H1 (cell line): ENCODE data around the gene NDC1. TPM values are rescaled to one million over a fixed set of nuclear protein-coding genes. Genes with fewer than 3 reads are reported as not detected.

Source experiments
- CTCF ChIA-PET: fragments of 300-600 bp; sonication (Branson Sonifier 250); formaldehyde crosslinking; loops from one replicate; lab custom pipeline; 2021; ENCODE audit not compliant: partially characterized antibody; lab: Charles Lee
- POLR2A ChIA-PET: fragments of 300-600 bp; sonication (Branson Sonifier 250); formaldehyde crosslinking; loops from one replicate; lab custom pipeline; 2021; ENCODE audit warnings: inconsistent platforms; ENCODE audit not compliant: partially characterized antibody; lab: Charles Lee
- DNase-seq, 2 experiments: peaks; one replicate each; pipeline versions ENCODE4 v3.0.0 to v3.0.0-alpha.2; 2010 to 2022; ENCODE audit warnings: low spot score in 2 of 2, low read depth in 1 of 2, mixed read lengths in 1 of 2
- FAIRE-seq: peaks from 2 replicates; lab custom pipeline; 2011; peaks lifted over from hg19 to GRCh38; lab: Jason Lieb, UNC
- H2AFZ ChIP-seq: 2 replicates; pipeline ENCODE4 v1.8.1; 2012; ENCODE audit warnings: low read length, inconsistent platforms
- H2AK5ac ChIP-seq: 2 replicates; pipeline ENCODE4 v1.6.1; 2013; ENCODE audit warnings: low read depth, low read length
- H2BK120ac ChIP-seq: replicated peaks from 2 replicates; pipeline ENCODE3; 2013; ENCODE audit warnings: low read depth, low read length, inconsistent platforms
- H2BK12ac ChIP-seq: 2 replicates; pipeline ENCODE4 v1.6.1; 2013; ENCODE audit warnings: low read depth, low read length
- H2BK15ac ChIP-seq: 2 replicates; pipeline ENCODE4 v1.6.1; 2013; ENCODE audit warnings: low read length
- H2BK20ac ChIP-seq: 2 replicates; pipeline ENCODE4 v1.6.1; 2013; ENCODE audit warnings: low read length
- H2BK5ac ChIP-seq: 2 replicates; pipeline ENCODE4 v1.6.1; 2013; ENCODE audit warnings: low read depth, low read length
- H3K14ac ChIP-seq: 2 replicates; pipeline ENCODE4 v1.6.1; 2013; ENCODE audit warnings: inconsistent platforms; ENCODE audit not compliant: insufficient read length
- H3K18ac ChIP-seq: 2 replicates; pipeline ENCODE4 v1.6.1; 2013; ENCODE audit warnings: low read length; ENCODE audit errors: extremely low read depth
- H3K23ac ChIP-seq: 2 replicates; pipeline ENCODE4 v1.6.1; 2013; ENCODE audit warnings: inconsistent platforms; ENCODE audit not compliant: insufficient read length
- H3K23me2 ChIP-seq: 2 replicates; pipeline ENCODE4 v1.6.1; 2013; ENCODE audit warnings: low read depth, low read length
- H3K27ac ChIP-seq: 2 replicates; pipeline ENCODE4 v1.6.1; 2011; ENCODE audit warnings: low read depth, low read length, inconsistent platforms
- H3K27me3 ChIP-seq, 4 experiments: replicated peaks in 1 of 4; 1 replicate in 1 of 4; 2 replicates in 3 of 4; pipeline versions ENCODE4 v1.6.1 to v1.8.1; 2011 to 2013; ENCODE audit warnings: low read length in 3 of 4, mild to moderate bottlenecking in 3 of 4, inconsistent platforms in 2 of 4, mixed read lengths in 2 of 4, moderate library complexity in 1 of 4; ENCODE audit not compliant: control insufficient read depth in 3 of 4, insufficient read depth in 3 of 4; ENCODE audit errors: extremely low read depth in 1 of 4
- H3K36me3 ChIP-seq, 4 experiments: 2 replicates each; pipeline versions ENCODE4 v1.6.1 to v1.8.1; 2011 to 2013; ENCODE audit warnings: mild to moderate bottlenecking in 4 of 4, low read length in 3 of 4, moderate library complexity in 2 of 4, control low read depth in 1 of 4, inconsistent platforms in 1 of 4; ENCODE audit not compliant: insufficient read depth in 4 of 4, control insufficient read depth in 2 of 4
- H3K4ac ChIP-seq: replicated peaks from 2 replicates; pipeline ENCODE3; 2013; ENCODE audit warnings: low read length, low read depth, mixed read lengths, inconsistent platforms; ENCODE audit not compliant: insufficient read length
- H3K4me1 ChIP-seq, 4 experiments: replicated peaks in 1 of 4; 1 replicate in 1 of 4; 2 replicates in 3 of 4; pipeline versions ENCODE4 v1.6.1 to v1.8.1; 2011 to 2013; ENCODE audit warnings: low read length in 3 of 4, inconsistent platforms in 2 of 4, mixed read lengths in 1 of 4; ENCODE audit not compliant: insufficient read depth in 4 of 4, control insufficient read depth in 3 of 4
- H3K4me2 ChIP-seq, 2 experiments: 2 replicates each; pipeline versions ENCODE4 v1.6.1 to v1.8.1; 2011 to 2013; ENCODE audit warnings: low read depth in 2 of 2, low read length in 2 of 2, control low read depth in 1 of 2, inconsistent platforms in 1 of 2, mild to moderate bottlenecking in 1 of 2; ENCODE audit not compliant: insufficient read depth in 1 of 2
- H3K4me3 ChIP-seq, 4 experiments: fragments of 200-600, 300-600 bp in 1 of 4; sonication (generic), shearing (Covaris generic), sonication (Bioruptor Twin) in 1 of 4; 2 replicates each; pipeline versions ENCODE4 v1.5.1 to v1.8.1; 2011 to 2016; ENCODE audit warnings: low read length in 4 of 4, low read depth in 3 of 4, control low read depth in 2 of 4, inconsistent platforms in 2 of 4, mild to moderate bottlenecking in 2 of 4, mixed read lengths in 1 of 4, moderate library complexity in 1 of 4; ENCODE audit not compliant: insufficient read depth in 2 of 4; ENCODE audit errors: extremely low read depth in 1 of 4
- H3K56ac ChIP-seq: replicated peaks from 2 replicates; pipeline ENCODE3; 2013; ENCODE audit warnings: low read depth, mild to moderate bottlenecking, mixed read lengths, low read length, inconsistent platforms; ENCODE audit not compliant: insufficient read length
- H3K79me1 ChIP-seq: 2 replicates; pipeline ENCODE4 v1.6.1; 2013; ENCODE audit warnings: low read depth, low read length, control low read depth
- H3K79me2 ChIP-seq, 2 experiments: 2 replicates each; pipeline versions ENCODE4 v1.6.1 to v1.8.1; 2012 to 2013; ENCODE audit warnings: low read length in 2 of 2, mild to moderate bottlenecking in 2 of 2, inconsistent platforms in 1 of 2; ENCODE audit not compliant: insufficient read depth in 2 of 2, control insufficient read depth in 1 of 2
- H3K9ac ChIP-seq, 4 experiments: replicated peaks in 1 of 4; 1 replicate in 1 of 4; 2 replicates in 3 of 4; pipeline versions ENCODE4 v1.6.1 to v1.8.1; 2011 to 2013; ENCODE audit warnings: low read depth in 3 of 4, low read length in 3 of 4, control low read depth in 2 of 4, mild to moderate bottlenecking in 2 of 4, moderate library complexity in 2 of 4, inconsistent platforms in 1 of 4; ENCODE audit errors: extremely low read depth in 1 of 4
- H3K9me3 ChIP-seq, 2 experiments: 2 replicates each; pipeline versions ENCODE4 v1.6.1 to v1.8.1; 2012 to 2013; ENCODE audit warnings: mild to moderate bottlenecking in 2 of 2, moderate library complexity in 2 of 2, control low read depth in 1 of 2, inconsistent platforms in 1 of 2, low read depth in 1 of 2, low read length in 1 of 2, mixed read lengths in 1 of 2; ENCODE audit not compliant: insufficient read depth in 2 of 2
- H4K20me1 ChIP-seq, 2 experiments: replicated peaks in 1 of 2; 2 replicates each; pipeline versions ENCODE3 to v1.8.1; 2011 to 2013; ENCODE audit warnings: inconsistent platforms in 2 of 2, low read length in 2 of 2, mild to moderate bottlenecking in 1 of 2; ENCODE audit not compliant: insufficient read depth in 2 of 2, control insufficient read depth in 1 of 2
- H4K5ac ChIP-seq: 2 replicates; pipeline ENCODE4 v1.6.1; 2013; ENCODE audit warnings: low read length, low read depth, mixed read lengths, inconsistent platforms; ENCODE audit not compliant: insufficient read length
- H4K8ac ChIP-seq: 2 replicates; pipeline ENCODE4 v1.8.0; 2013; ENCODE audit warnings: mild to moderate bottlenecking, moderate library complexity, low read length, inconsistent platforms; ENCODE audit not compliant: insufficient read depth; ENCODE audit errors: extremely low read depth
- H4K91ac ChIP-seq: replicated peaks from 2 replicates; pipeline ENCODE3; 2013; ENCODE audit warnings: low read length, mixed read lengths, inconsistent platforms; ENCODE audit not compliant: insufficient read length
- ATF2 ChIP-seq: IDR thresholded peaks from 2 replicates; pipeline ENCODE4 v1.6.1; 2012; ENCODE audit warnings: low read length, inconsistent platforms
- CBX8 ChIP-seq: fragments of 300-800, 300-1000 bp; sonication (generic); IDR thresholded peaks from 2 replicates; pipeline ENCODE4 v1.7.1; 2016; ENCODE audit warnings: low read depth, low read length, borderline replicate concordance
- EGR1 ChIP-seq: IDR thresholded peaks from 2 replicates; pipeline ENCODE4 v1.6.1; 2011; ENCODE audit warnings: low read depth, low read length, borderline replicate concordance
- JUN ChIP-seq: IDR thresholded peaks from 2 replicates; pipeline ENCODE4 v1.6.1; 2011; ENCODE audit warnings: low read depth, mild to moderate bottlenecking, improper control_type of control experiment, low read length
- KDM1A ChIP-seq: fragments of 200-600, 300-600 bp; sonication (generic); IDR thresholded peaks from 2 replicates; pipeline ENCODE4 v1.7.1; 2016; ENCODE audit warnings: mild to moderate bottlenecking, low read length, borderline replicate concordance
- KDM4A ChIP-seq: IDR thresholded peaks from one replicate; pipeline ENCODE4 v1.7.1; 2012; ENCODE audit warnings: low read depth, mild to moderate bottlenecking, moderate library complexity, low read length, inconsistent platforms; ENCODE audit not compliant: severe bottlenecking
- NANOG ChIP-seq: IDR thresholded peaks from 2 replicates; pipeline ENCODE4 v1.6.1; 2011; ENCODE audit warnings: low read length, low read depth, mild to moderate bottlenecking, inconsistent platforms; ENCODE audit not compliant: insufficient read depth, poor library complexity, severe bottlenecking
- SAP30 ChIP-seq: fragments of 300-600 bp; sonication (generic); IDR thresholded peaks from 2 replicates; pipeline ENCODE4 v1.7.1; 2012; ENCODE audit warnings: low read length, moderate library complexity, mild to moderate bottlenecking, inconsistent platforms; ENCODE audit not compliant: insufficient read depth, insufficient replicate concordance
- TAF1 ChIP-seq: IDR thresholded peaks from 2 replicates; pipeline ENCODE4 v1.6.1; 2011; ENCODE audit warnings: mild to moderate bottlenecking, low read depth, low read length
- USF2 ChIP-seq: IDR thresholded peaks from 2 replicates; pipeline ENCODE4 v1.6.1; 2011; ENCODE audit warnings: low read length, improper control_type of control experiment
- WGBS, 2 experiments: shearing (Covaris generic) in 1 of 2; methylation state at CpG; one replicate each; pipeline versions ENCODE4 v1.1.6 to v1.1.7; 2013 to 2015; ENCODE audit warnings: low lambda C conversion rate in 2 of 2, mixed read lengths in 2 of 2, inconsistent platforms in 1 of 2, low coverage in 1 of 2, missing lambda C conversion rate in 1 of 2; ENCODE audit not compliant: insufficient replicate concordance in 2 of 2, insufficient coverage in 1 of 2, insufficient read length in 1 of 2; ENCODE audit errors: extremely low coverage in 1 of 2, missing lambda C conversion rate in 1 of 2; 5-methylcytosine and 5-hydroxymethylcytosine counted together
- polyA plus RNA-seq, 7 experiments: library from polyadenylated mRNA; depleted of rRNA in 3 of 7; stranded (reverse) in 5 of 7; unstranded in 2 of 7; fragments of >200 nt in 5 of 7; fragments of 200-250 nt in 2 of 7; gene quantifications; 1 replicate in 5 of 7; 2 replicates in 1 of 7; 4 replicates in 1 of 7; pipeline versions ENCODE4 v1.2.1 to v1.2.3, GENCODE V29; 2011 to 2013; ENCODE audit warnings: missing spikeins in 2 of 7, mixed read lengths in 2 of 7
- total RNA-seq: library from RNA; stranded (reverse); fragmentation: NEBNext Ultra II Directional; extraction: Animal tissue kit (Norgen Biotek cat#: 25700); gene quantifications from 2 replicates; pipeline ENCODE4 v1.2.1, GENCODE V29; 2021

NDC1 gene
- total and polyA plus RNA-seq, 2 of the 8 experiments (the other 6 are each of a cell fraction or from before 2014, with no cell fraction given), result 62.9 to 66.1 TPM

- Histone ChIP-seq H4K91ac (no peak overlapping the region), H3K4me1 (peaks cover 0 to 3% (median 1%) of the 10 kb centered on the region in 4 experiments; a peak in 3 of 7 replicates), H2BK5ac (no peak overlapping the region), H2BK20ac (no peak overlapping the region), H3K79me2 (no peaks in the 10 kb centered on the region), H3K27ac (no peak overlapping the region), H3K4me2 (no peak overlapping the region), H2BK15ac (no peak overlapping the region), H3K36me3 (no peaks in the 10 kb centered on the region), H3K4me3 (no peak overlapping the region), H3K9ac (no peak overlapping the region), H4K5ac (no peak overlapping the region), H3K56ac (no peak overlapping the region), H2BK120ac (no peak overlapping the region), H2AK5ac (no peak overlapping the region), H3K14ac (no peak overlapping the region), H2AFZ (no peak overlapping the region), H3K9me3 (no peaks in the 10 kb centered on the region), H2BK12ac (no peak overlapping the region), H3K27me3 (no peaks in the 10 kb centered on the region; a peak in 1 of 7 replicates), H3K18ac (no peak overlapping the region), H4K20me1 (no peaks in the 10 kb centered on the region), H3K23me2 (no peaks in the 10 kb centered on the region), H3K4ac (no peak overlapping the region), H3K79me1 (no peaks in the 10 kb centered on the region), H3K23ac (no peak overlapping the region), H4K8ac (no peak overlapping the region)
- CTCF ChIA-PET, result interaction anchor here (0.6 to 5.8 kb wide), 11 partner anchors 10 to 449 kb away, joined by 3 to 50 read pairs (median 5); partner anchors contain the start of gene GLIS1
- DNase-seq (no peak), FAIRE-seq (no peak)
- 90% methylated on average over 7 of the region's 7 CpGs; no CpG with 5 or more reads in 1 of the 2 experiments for WGBS, 2 experiments
- POLR2A ChIA-PET, result no interaction called here
- TF ChIP-seq KDM4A, result no peak
- TF ChIP-seq EGR1, result no peak
- no peak for TF ChIP-seq TAF1
- TF ChIP-seq CBX8, result no peak
- no peak for TF ChIP-seq ATF2
- TF ChIP-seq NANOG, result no peak
- TF ChIP-seq KDM1A, result no peak
- no peak for TF ChIP-seq SAP30
- no peak for TF ChIP-seq USF2
- no peak for TF ChIP-seq JUN
These were observed 110.5 kb downstream of the NDC1 start for GRCh38 chr1:53727461-53728092.
